Hematopoietic multipotent progenitor cell (in vitro differentiated cells): ENCODE measurements around the gene YTHDF2. TPM values are rescaled to one million over a fixed set of nuclear protein-coding genes. Genes with fewer than 3 reads are reported as not detected.
"Not testable (repeated sequence)": the region's sequence is repeated elsewhere in the genome, so short reads cannot be mapped to it uniquely, and the experiment has no call there.

Source experiments
- DNase-seq, 3 donors: peaks; one replicate each; pipeline ENCODE4 v3.0.0-alpha.2; 2011 to 2015; ENCODE audit warnings: low read depth in 2 of 3, low spot score in 2 of 3
- total RNA-seq: library from RNA; depleted of rRNA; stranded (reverse); fragments of >200 nt; gene quantifications from one replicate; pipeline ENCODE4 v1.2.3, GENCODE V29; 2012

Gene YTHDF2
- total RNA-seq, 1 donor = 69.5 TPM

DNA sequence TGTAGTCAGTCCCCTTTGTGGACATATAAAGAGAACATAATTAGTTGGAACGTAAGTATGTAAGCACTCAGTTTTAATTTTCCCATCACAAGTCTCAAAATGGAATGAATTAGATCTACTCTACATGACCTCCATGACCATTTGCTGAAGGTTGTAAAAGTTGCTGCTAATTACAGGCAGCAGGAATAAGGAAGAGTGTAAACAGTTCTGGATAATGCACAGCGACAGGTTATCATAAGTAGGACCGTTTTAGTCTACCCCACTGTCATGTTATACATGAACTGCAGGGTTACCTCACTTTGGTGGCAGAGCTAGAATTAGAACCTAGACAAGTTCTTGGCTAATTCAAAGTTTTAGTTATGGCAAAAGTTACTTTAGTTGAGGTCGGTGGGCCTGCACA, 21.7 kb downstream of the YTHDF2 start:
- no peak for DNase-seq

GRCh38 chr1:28759257-28759656, 22.5 kb downstream of the YTHDF2 start:
- no peak for DNase-seq

DNA sequence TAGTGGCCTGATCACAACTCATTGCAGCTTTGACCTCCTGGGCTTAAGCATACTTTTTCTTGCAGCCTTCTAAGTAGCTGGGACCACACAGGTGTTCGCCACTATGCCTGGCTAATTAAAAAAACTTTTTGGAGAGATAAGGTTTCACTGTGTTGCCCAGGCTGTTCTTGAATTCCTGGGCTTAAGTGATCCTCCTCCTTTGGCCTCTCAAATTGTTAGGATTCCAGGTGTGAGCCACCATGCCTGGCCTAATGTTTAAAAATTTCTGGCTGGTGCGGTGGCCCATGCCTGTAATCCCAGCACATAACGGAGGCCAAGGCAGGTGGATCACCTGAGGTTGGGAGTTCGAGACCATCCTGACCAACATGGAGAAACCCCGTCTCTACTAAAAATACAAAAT, 24.4 kb downstream of the YTHDF2 start:
- no peak for DNase-seq

DNA sequence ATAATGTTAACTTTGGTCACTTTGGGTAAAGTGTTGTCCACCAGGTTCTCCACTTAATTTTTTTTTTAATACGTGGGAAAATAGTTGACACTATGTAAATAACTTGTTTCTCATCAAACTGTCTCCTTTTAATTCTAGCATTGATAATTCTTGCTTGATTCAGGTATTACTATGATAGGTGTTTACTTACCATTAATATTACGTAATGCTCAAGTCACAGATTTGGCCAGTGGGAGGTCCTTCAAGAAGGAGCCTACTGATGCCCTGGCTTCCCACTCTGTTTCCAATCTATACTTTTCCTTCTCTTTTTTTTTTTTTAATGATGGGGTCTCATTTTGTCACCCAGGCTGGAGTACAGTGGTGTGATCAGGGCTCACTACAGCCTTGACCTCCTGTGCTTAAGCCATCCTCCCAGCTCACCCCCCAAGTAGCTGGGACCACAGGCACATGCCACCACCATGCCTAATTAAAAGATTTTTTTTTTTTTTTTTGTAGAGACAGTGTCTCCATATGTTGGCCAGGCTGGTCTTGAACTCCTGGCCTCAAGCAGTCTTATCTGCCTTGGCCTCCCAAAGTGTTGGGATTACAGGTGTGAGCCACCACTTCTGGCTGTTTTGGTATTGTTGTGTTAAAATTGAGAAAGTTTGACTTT, 29.9 kb downstream of the YTHDF2 start:
- DNase-seq = no peak

- no peak for DNase-seq
These were observed 33.9 kb downstream of the YTHDF2 start for GRCh38 chr1:28770601-28771165.

DNA sequence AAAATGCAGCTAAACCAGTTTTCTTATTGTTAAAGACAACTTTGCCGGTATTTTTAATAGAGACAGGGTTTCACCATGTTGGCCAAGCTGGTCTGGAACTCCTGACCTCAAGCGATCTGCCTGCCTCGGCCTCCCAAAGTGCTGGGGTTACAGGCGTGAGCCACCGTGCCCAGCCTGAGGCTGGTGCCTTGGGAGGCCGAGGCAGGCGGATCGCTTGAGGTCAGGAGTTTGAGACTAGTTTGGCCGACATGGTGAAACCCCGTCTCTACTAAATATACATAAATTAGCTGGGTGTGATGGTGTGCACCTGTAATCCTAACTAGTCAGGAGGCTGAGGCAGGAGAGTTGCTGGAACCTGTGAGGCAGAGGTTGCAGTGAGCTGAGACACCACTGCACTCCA, 35.2 kb downstream of the YTHDF2 start:
- DNase-seq = not testable (repeated sequence)

- no peak for DNase-seq
These were observed 36.4 kb downstream of the YTHDF2 start for GRCh38 chr1:28773105-28773504.

- DNase-seq = peak; percentile 64 to 85 (median 79)
These were observed 38.6 kb downstream of the YTHDF2 start for GRCh38 chr1:28775121-28775942.

DNA sequence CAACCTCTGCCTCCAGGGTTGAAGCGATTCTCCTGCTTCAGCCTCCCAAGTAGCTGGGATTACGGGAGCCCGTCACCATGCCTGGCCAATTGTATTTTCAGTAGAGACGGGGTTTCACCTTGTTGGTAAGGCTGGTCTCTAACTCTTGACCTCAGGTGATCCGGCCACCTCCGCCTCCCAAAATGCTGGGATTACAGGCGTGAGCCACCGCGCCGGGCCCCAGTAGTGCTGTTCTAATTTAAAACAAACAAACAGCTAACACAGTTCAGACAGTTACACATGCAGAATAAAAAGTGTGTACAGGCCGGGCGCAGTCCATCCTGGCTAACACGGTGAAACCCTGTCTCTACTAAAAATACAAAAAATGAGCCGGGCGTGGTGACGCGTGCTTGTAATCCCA, 39.6 kb downstream of the YTHDF2 start:
- no peak for DNase-seq

GRCh38 chr1:28778021-28778420, 41.3 kb downstream of the YTHDF2 start:
- DNase-seq = no peak

DNA sequence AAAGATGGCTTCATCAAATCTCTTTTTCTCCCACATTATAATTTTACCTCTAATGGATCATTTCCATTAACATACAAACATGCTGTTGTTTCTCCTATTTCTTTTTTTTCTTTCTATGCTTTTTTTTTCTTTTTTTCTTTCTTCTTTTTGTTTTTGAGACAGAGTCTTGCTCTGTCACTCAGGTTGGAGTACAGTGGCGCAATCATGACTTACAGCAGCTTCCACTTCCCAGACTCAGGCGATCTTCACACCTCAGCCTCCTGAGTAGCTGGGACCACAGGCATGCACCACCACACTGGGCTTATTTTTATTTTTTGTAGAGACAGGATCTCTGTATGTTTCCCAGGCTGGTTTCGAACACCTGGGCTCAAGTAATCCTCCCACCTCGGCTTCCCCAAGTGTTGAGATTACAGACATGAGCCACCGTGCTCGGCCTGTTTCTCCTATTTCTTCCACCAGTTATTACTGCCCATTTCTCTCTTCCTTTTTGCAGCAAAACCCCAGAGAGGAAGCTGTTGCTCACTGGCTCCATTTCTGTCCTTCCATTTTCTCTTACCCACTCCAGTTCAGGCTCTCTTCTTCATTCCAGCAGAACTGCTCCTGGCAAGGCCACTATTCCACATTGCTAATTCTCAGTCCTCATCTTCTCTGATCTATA, 43.1 kb downstream of the YTHDF2 start:
- DNase-seq = no peak

GRCh38 chr1:28781305-28781704, 44.6 kb downstream of the YTHDF2 start:
- DNase-seq = no peak

GRCh38 chr1:28782011-28782410, 45.3 kb downstream of the YTHDF2 start:
- DNase-seq = no peak

DNA sequence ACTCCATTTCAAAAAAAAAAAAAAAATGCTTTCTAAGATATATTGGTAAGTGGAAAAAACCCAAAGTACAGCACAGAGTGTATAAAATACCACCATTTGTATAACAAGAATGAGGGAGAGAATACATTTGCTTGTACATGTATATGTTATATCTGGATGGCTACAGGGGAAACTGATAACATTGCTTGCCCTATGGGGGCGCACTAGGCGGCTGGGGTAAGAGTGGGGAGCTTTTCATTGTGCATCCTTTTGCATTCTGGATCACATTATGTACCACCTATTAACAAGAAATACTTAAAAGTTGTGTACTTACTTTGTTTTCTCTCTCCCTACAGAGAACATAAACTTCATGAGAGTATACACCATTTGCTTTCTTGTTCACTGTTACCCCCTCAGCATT, 46.6 kb downstream of the YTHDF2 start:
- no peak for DNase-seq

DNA sequence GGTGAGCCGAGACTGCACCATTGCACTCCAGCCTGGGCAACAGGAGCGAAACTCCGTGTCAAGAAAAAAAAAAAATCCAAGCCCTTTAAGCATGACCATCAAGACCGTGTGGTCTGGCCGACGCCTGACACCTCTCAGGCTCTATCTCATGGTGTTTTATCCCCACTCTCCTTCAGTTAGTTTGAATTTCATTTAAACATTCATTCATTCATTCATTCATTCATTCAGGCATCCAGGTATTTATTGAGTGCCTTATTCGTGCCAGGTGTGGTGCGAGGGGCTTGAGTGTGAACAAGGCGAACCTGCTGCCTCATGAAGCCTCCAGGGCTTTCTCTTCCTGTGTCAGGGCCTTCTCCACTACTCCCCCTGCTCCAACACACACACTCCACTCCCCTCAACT, 52.7 kb downstream of the YTHDF2 start:
- no peak for DNase-seq

GRCh38 chr1:28789816-28790215, 53.1 kb downstream of the YTHDF2 start:
- no peak for DNase-seq

DNA sequence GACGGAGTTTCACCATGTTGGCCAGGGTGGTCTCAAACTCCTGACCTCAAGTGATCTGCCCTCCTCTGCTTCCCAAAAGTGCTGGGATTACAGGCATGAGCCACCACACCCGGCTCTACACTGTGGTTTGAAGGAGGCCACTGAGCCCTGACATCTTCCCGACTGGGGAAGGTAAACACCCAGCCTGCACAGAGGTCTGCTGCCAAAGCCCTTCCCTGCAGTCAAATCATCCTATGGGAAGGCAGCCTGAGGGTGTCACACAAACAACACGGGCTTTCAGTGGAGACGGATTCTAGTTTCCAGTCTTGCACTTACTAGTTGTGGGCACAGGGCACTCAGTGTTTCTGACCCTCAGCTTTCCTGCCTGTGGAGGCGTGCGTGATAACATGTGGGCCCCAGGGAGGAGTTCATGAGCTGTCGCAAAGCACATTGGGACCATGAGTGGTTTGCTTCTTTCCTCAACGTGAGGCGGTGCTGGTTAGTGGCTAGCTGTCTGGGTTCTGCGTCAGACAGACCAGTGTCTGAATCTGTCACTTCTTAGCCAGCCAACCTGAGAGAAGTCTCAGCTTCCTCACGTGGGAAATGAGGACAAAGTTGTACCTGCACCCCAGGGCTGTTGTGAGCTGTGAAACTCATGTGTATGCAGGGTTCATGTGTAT, 53.8 kb downstream of the YTHDF2 start:
- no peak for DNase-seq

DNA sequence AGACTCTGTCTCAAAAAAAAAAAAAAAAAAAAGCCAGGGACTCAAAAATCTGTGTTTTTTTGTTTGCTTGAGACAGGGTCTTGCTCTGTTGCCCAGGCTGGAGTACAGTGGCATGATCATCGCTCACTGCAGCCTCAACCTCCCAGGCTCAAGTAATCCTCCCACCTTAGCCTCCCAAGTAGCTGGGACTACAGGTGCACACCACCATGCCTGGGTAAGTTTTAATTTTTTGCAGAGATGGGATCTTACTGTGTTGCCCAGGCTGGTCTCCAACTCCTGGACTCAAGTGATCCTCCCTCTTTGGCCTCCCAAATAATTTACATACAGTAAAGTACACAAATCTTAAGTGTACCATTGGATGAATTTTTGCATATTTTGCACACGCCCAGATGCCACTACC, 55.2 kb downstream of the YTHDF2 start:
- DNase-seq = not testable (repeated sequence)

DNA sequence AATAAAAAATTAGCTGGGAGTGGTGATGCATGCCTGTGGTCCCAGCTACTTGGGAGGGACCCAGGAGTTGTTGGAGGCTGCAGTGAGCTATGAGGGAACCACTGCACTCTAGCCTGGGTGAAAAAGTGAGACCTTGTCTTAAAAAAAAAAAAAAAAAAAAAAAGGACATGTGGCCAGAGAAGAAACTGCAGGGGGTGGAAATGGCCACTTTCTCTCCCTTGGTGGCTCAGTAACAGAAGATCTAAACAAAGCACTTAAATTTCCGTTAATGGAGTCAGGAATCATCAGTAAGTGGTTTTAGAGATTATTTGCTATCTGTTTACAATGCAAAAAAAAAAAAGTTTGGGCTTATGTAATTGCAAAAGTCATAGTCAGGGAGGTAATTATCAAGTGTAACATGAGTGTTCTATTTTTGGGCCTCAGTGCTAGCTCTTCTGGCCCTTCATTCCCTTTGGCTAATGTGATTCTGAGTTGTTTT, 55.9 kb downstream of the YTHDF2 start:
- no peak for DNase-seq

DNA sequence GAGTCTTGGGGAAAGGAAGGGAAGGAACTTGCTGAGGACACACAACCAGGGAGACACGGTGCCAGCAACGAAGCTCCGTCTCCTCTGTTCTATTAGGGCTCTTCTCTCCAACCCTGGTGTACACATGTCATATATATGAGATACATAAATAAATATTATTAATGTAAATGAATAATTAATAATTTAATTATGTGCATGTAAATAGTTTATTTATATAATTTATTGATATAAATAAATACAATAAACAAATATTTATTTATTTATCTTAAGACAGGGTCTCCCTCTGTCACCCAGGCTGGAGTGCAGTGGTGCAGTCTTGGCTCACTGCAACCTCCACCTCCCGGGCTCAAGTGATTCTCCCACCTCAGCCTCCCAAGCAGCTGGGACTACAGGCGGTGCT, 57.8 kb downstream of the YTHDF2 start:
- DNase-seq = not testable (repeated sequence)
